HepG2 (cell line): ENCODE measurements around the gene CCDC73. TPM values are rescaled to one million over a fixed set of nuclear protein-coding genes. Genes with fewer than 3 reads are reported as not detected.

Experiments
- HOXD1 ChIP-seq: sonication (generic); formaldehyde crosslinking; IDR thresholded peaks from 2 replicates; pipeline ENCODE4 v1.5.0; 2020; ENCODE audit warnings: missing genetic modification reagents
- KLF9 ChIP-seq: IDR thresholded peaks from 2 replicates; pipeline ENCODE4 v1.6.1; 2016; ENCODE audit warnings: low read depth
- LCORL ChIP-seq, 2 experiments: fragments of 450-650 bp in 1 of 2; sonication (generic) in 1 of 2; formaldehyde crosslinking in 1 of 2; IDR thresholded peaks; 2 replicates each; pipeline versions ENCODE4 v1.5.0 to v1.6.1; 2017 to 2020; ENCODE audit warnings: antibody characterized with exemption in 1 of 2, missing genetic modification reagents in 1 of 2
- NFE2L2 ChIP-seq: fragments of 150-350 bp; IDR thresholded peaks from 2 replicates; pipeline ENCODE4 v1.6.1; 2014; ENCODE audit warnings: low read length
- NFRKB ChIP-seq: fragments of 450-650 bp; IDR thresholded peaks from 2 replicates; pipeline ENCODE4 v1.6.1; 2017
- PCBP2 ChIP-seq: fragments of 200-400 bp; formaldehyde crosslinking; optimal IDR thresholded peaks from 2 replicates; pipeline ENCODE3; 2018; ENCODE audit warnings: low read length, low read depth; ENCODE audit not compliant: poor library complexity, severe bottlenecking
- RAD51 ChIP-seq: fragments of 450-650 bp; IDR thresholded peaks from 2 replicates; pipeline ENCODE4 v1.6.1; 2016; ENCODE audit warnings: borderline replicate concordance
- SETDB1 ChIP-seq: sonication (generic); formaldehyde crosslinking; IDR thresholded peaks from 2 replicates; pipeline ENCODE4 v1.5.1; 2020; ENCODE audit warnings: missing genetic modification reagents, mild to moderate bottlenecking, borderline replicate concordance
- SMAD9 ChIP-seq: sonication (generic); formaldehyde crosslinking; IDR thresholded peaks from 2 replicates; pipeline ENCODE4 v1.5.1; 2020; ENCODE audit warnings: mild to moderate bottlenecking, missing genetic modification reagents
- TCF7 ChIP-seq: sonication (generic); IDR thresholded peaks from 2 replicates; pipeline ENCODE4 v1.6.1; 2016; ENCODE audit warnings: antibody characterized with exemption, low read depth
- ZFAT ChIP-seq: sonication (generic); formaldehyde crosslinking; conservative IDR thresholded peaks from 2 replicates; pipeline ENCODE4 v1.8.1; 2023; ENCODE audit warnings: missing genetic modification reagents, inconsistent platforms
- ZFX ChIP-seq: sonication (generic); formaldehyde crosslinking; IDR thresholded peaks from 2 replicates; pipeline ENCODE4 v1.4.0; 2020; ENCODE audit warnings: mild to moderate bottlenecking, low read depth, missing genetic modification reagents, moderate library complexity
- ZMYM2 ChIP-seq: sonication (generic); formaldehyde crosslinking; IDR thresholded peaks from 2 replicates; pipeline ENCODE4 v1.8.0; 2022; ENCODE audit warnings: mild to moderate bottlenecking, missing genetic modification reagents
- ZNF589 ChIP-seq: sonication (generic); formaldehyde crosslinking; conservative IDR thresholded peaks from 2 replicates; pipeline ENCODE4 v1.8.0; 2022; ENCODE audit warnings: mild to moderate bottlenecking, moderate library complexity, missing genetic modification reagents
- ZNF644 ChIP-seq: IDR thresholded peaks from 2 replicates; pipeline ENCODE4 v1.6.1; 2016; ENCODE audit warnings: low read depth
- ZNF7 ChIP-seq: IDR thresholded peaks from 2 replicates; pipeline ENCODE4 v1.6.1; 2016; ENCODE audit warnings: missing biosample characterization, missing genetic modification reagents
- polyA plus RNA-seq, 8 experiments: library from polyadenylated mRNA; depleted of rRNA in 3 of 8; stranded (reverse) in 7 of 8; unstranded in 1 of 8; fragments of >200 nt; fragmentation: Illumina TruSeq in 4 of 8; extraction: Trizol in 4 of 8; gene quantifications; 2 replicates each; pipeline versions ENCODE4 v1.2.1 to v1.2.3, GENCODE V29; 2011 to 2016; ENCODE audit warnings: low read depth in 4 of 8, missing spikeins in 1 of 8, mixed read lengths in 1 of 8; ENCODE audit not compliant: insufficient read depth in 1 of 8
- total RNA-seq, 5 experiments: library from RNA; depleted of rRNA; stranded (reverse); fragments of >200 nt; fragmentation: Illumina TruSeq; extraction: Trizol; gene quantifications; 2 replicates each; pipeline ENCODE4 v1.2.3, GENCODE V29; 2016; ENCODE audit warnings: low read depth in 1 of 5
- TF ChIP-seq, protein P1 (sequence below): sonication (generic); formaldehyde crosslinking; IDR thresholded peaks from 2 replicates; pipeline ENCODE4 v1.4.0; 2020; ENCODE audit warnings: missing genetic modification reagents, borderline replicate concordance
- TF ChIP-seq, protein P2 (sequence below): sonication (generic); formaldehyde crosslinking; IDR thresholded peaks from 2 replicates; pipeline ENCODE4 v1.4.0; 2020; ENCODE audit warnings: missing genetic modification reagents
- TF ChIP-seq, protein P3 (sequence below): IDR thresholded peaks from 2 replicates; pipeline ENCODE4 v1.6.1; 2016; ENCODE audit warnings: mild to moderate bottlenecking
- TF ChIP-seq, protein P4 (sequence below): sonication (generic); formaldehyde crosslinking; IDR thresholded peaks from 2 replicates; pipeline ENCODE4 v1.8.1; 2023; ENCODE audit warnings: mild to moderate bottlenecking, missing genetic modification reagents

Gene CCDC73
- total and polyA plus RNA-seq, 2 of the 13 experiments (the other 11 are each of a cell fraction or from before 2014, with no cell fraction given) = 0.01 to 0.11 TPM

DNA sequence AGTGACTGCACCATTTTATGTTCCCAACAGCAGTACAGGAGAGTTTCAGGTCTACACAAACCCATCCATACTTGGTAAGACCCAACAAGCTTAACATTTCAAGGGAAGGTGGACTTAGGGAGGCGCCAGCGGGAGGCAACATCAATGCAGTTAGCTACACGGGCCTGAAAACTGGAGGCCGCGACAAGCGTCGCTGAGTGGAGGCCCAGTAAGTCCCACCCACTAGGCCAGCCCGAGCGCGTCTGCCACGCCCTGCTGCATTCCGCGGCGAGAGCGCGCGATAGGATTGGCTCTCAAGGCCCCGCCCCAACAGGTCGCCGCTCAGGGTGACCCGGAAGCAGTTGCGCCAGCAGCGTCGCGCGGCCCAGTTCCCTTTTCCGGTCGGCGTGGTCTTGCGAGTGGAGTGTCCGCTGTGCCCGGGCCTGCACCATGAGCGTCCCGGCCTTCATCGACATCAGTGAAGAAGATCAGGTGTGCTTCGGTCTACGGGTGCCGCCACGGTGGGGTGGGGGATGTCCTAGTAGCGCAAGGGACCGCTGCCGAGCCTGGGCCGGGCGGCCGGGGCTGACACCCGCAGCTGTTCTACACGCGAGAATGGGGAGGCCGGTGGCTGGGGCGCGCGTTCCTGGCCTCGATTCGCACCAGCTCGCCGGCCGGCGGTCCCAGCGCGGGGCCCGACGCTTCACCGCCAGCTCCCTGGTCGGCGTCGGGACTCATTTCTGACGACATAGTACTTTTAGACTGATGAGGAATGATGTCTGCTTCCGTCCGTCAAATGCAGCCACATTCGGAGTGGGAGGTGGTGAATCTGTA, 210.8 kb downstream of the CCDC73 start, which contains the start of gene EIF3M (continued):
- TF ChIP-seq, protein P1, sequence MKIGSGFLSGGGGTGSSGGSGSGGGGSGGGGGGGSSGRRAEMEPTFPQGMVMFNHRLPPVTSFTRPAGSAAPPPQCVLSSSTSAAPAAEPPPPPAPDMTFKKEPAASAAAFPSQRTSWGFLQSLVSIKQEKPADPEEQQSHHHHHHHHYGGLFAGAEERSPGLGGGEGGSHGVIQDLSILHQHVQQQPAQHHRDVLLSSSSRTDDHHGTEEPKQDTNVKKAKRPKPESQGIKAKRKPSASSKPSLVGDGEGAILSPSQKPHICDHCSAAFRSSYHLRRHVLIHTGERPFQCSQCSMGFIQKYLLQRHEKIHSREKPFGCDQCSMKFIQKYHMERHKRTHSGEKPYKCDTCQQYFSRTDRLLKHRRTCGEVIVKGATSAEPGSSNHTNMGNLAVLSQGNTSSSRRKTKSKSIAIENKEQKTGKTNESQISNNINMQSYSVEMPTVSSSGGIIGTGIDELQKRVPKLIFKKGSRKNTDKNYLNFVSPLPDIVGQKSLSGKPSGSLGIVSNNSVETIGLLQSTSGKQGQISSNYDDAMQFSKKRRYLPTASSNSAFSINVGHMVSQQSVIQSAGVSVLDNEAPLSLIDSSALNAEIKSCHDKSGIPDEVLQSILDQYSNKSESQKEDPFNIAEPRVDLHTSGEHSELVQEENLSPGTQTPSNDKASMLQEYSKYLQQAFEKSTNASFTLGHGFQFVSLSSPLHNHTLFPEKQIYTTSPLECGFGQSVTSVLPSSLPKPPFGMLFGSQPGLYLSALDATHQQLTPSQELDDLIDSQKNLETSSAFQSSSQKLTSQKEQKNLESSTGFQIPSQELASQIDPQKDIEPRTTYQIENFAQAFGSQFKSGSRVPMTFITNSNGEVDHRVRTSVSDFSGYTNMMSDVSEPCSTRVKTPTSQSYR (CRISPR knock-in tag) = no peak
- TF ChIP-seq HOXD1 = peak; percentile 75; the same call in 1 of the 2 replicates
- TF ChIP-seq, protein P2, sequence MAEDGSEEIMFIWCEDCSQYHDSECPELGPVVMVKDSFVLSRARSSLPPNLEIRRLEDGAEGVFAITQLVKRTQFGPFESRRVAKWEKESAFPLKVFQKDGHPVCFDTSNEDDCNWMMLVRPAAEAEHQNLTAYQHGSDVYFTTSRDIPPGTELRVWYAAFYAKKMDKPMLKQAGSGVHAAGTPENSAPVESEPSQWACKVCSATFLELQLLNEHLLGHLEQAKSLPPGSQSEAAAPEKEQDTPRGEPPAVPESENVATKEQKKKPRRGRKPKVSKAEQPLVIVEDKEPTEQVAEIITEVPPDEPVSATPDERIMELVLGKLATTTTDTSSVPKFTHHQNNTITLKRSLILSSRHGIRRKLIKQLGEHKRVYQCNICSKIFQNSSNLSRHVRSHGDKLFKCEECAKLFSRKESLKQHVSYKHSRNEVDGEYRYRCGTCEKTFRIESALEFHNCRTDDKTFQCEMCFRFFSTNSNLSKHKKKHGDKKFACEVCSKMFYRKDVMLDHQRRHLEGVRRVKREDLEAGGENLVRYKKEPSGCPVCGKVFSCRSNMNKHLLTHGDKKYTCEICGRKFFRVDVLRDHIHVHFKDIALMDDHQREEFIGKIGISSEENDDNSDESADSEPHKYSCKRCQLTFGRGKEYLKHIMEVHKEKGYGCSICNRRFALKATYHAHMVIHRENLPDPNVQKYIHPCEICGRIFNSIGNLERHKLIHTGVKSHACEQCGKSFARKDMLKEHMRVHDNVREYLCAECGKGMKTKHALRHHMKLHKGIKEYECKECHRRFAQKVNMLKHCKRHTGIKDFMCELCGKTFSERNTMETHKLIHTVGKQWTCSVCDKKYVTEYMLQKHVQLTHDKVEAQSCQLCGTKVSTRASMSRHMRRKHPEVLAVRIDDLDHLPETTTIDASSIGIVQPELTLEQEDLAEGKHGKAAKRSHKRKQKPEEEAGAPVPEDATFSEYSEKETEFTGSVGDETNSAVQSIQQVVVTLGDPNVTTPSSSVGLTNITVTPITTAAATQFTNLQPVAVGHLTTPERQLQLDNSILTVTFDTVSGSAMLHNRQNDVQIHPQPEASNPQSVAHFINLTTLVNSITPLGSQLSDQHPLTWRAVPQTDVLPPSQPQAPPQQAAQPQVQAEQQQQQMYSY = 0 out of 2 replicates have a peak, but pooled peaks have one; percentile 42
- no peak for TF ChIP-seq PCBP2
- TF ChIP-seq ZNF589 (CRISPR knock-in tag) = no peak; the same call in 1 of the 2 replicates
- TF ChIP-seq ZFAT (CRISPR knock-in tag) = peak; percentile 83; the same call in 1 of the 2 replicates
- TF ChIP-seq ZNF644 = no peak
- no peak for TF ChIP-seq TCF7
- TF ChIP-seq KLF9 (CRISPR knock-in tag) = no peak
- TF ChIP-seq ZNF7 (CRISPR knock-in tag) = no peak
- TF ChIP-seq SETDB1 (CRISPR knock-in tag) = no peak
- no peak; the same call in 1 of the 2 replicates for TF ChIP-seq SMAD9
- TF ChIP-seq, protein P3, sequence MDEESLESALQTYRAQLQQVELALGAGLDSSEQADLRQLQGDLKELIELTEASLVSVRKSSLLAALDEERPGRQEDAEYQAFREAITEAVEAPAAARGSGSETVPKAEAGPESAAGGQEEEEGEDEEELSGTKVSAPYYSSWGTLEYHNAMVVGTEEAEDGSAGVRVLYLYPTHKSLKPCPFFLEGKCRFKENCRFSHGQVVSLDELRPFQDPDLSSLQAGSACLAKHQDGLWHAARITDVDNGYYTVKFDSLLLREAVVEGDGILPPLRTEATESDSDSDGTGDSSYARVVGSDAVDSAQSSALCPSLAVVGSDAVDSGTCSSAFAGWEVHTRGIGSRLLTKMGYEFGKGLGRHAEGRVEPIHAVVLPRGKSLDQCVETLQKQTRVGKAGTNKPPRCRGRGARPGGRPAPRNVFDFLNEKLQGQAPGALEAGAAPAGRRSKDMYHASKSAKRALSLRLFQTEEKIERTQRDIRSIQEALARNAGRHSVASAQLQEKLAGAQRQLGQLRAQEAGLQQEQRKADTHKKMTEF (CRISPR knock-in tag) = peak; percentile 94
- TF ChIP-seq ZFX (CRISPR knock-in tag) = peak; percentile 100
- TF ChIP-seq LCORL (IDR thresholded peaks at IDR 0.05) = no peak
- peak; percentile 82 for TF ChIP-seq LCORL (CRISPR knock-in tag; IDR thresholded peaks at IDR 0.05)
- TF ChIP-seq RAD51 = no peak
- TF ChIP-seq NFRKB = no peak
- TF ChIP-seq NFE2L2 = no peak
- TF ChIP-seq ZMYM2 (CRISPR knock-in tag) = no peak
- TF ChIP-seq, protein P4, sequence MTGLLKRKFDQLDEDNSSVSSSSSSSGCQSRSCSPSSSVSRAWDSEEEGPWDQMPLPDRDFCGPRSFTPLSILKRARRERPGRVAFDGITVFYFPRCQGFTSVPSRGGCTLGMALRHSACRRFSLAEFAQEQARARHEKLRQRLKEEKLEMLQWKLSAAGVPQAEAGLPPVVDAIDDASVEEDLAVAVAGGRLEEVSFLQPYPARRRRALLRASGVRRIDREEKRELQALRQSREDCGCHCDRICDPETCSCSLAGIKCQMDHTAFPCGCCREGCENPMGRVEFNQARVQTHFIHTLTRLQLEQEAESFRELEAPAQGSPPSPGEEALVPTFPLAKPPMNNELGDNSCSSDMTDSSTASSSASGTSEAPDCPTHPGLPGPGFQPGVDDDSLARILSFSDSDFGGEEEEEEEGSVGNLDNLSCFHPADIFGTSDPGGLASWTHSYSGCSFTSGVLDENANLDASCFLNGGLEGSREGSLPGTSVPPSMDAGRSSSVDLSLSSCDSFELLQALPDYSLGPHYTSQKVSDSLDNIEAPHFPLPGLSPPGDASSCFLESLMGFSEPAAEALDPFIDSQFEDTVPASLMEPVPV (CRISPR knock-in tag) = peak; percentile 87
